ENCODE data around the gene ZNF622. TPM values are rescaled to one million over a fixed set of nuclear protein-coding genes. Genes with fewer than 3 reads are reported as not detected.

ZNF622 gene
- 10 to 100 TPM; 53.0 to 56.3 TPM for total RNA-seq

GRCh38 chr5:16465544-16466432 lies at the start of gene ZNF622:
TSS of gene ZNF622 (minus strand) at chr5:16465800. CDS start at chr5:16465665, 135 bp downstream.
- Histone ChIP-seq H3K27me3 (no peaks in the 10 kb centered on the region), H3K4me3 (peak within 1 kb of the TSS; percentile 95), H3K27ac (peak within 1 kb of the TSS; percentile 86), H3K9ac (ENCODE audit: low read depth in 2 of 2, low read length in 2 of 2) (peak within 1 kb of the TSS; percentile 77 to 81), H3K36me3 (peaks cover 8% of the 10 kb centered on the region), H3K9me3 (no peaks in the 10 kb centered on the region), H3K4me1 (peaks cover 22% of the 10 kb centered on the region)
- TF ChIP-seq CTCF (IDR thresholded peaks at IDR 0.05), result no peak
- intact Hi-C loops (cut with DNase I), result no loop called here
- peak; percentile 95 for DNase-seq

GRCh38 chr5:16510098-16510497 lies 44.5 kb upstream of the ZNF622 start:
- Histone ChIP-seq H3K9ac (ENCODE audit: low read depth in 2 of 2, low read length in 2 of 2) (no peak overlapping the region), H3K4me1 (no peaks in the 10 kb centered on the region), H3K27me3 (no peaks in the 10 kb centered on the region), H3K36me3 (no peaks in the 10 kb centered on the region), H3K27ac (no peak overlapping the region), H3K4me3 (no peak overlapping the region), H3K9me3 (no peaks in the 10 kb centered on the region)
- DNase-seq, result no peak
- intact Hi-C loops (cut with DNase I), result no loop called here
- TF ChIP-seq CTCF (IDR thresholded peaks at IDR 0.05), result no peak

- Histone ChIP-seq H3K27me3 (no peaks in the 10 kb centered on the region), H3K9me3 (no peaks in the 10 kb centered on the region), H3K4me3 (peak overlapping the region; percentile 12), H3K36me3 (no peaks in the 10 kb centered on the region), H3K27ac (peak overlapping the region; percentile 35), H3K9ac (ENCODE audit: low read depth in 2 of 2, low read length in 2 of 2) (peak overlapping the region in 1 of 2 donors; percentile 81), H3K4me1 (no peaks in the 10 kb centered on the region)
- intact Hi-C loops (cut with DNase I), result no loop called here
- TF ChIP-seq CTCF (IDR thresholded peaks at IDR 0.05), result no peak
- DNase-seq, result peak; percentile 85
Measured at GRCh38 chr5:16508730-16509531, 43.3 kb upstream of the ZNF622 start.

- no peaks in the 10 kb centered on the region for H3K4me1 ChIP-seq
- peak overlapping the region; percentile 35 for H3K27ac ChIP-seq
- TF ChIP-seq CTCF (IDR thresholded peaks at IDR 0.05), result no peak
- H3K4me3 ChIP-seq, result peak overlapping the region; percentile 12
- intact Hi-C loops (cut with DNase I), result no loop called here
- no peaks in the 10 kb centered on the region for H3K36me3 ChIP-seq
- no peak for DNase-seq
- no peaks in the 10 kb centered on the region for H3K9me3 ChIP-seq
- H3K27me3 ChIP-seq, result no peaks in the 10 kb centered on the region
- H3K9ac ChIP-seq (ENCODE audit: low read depth in 2 of 2, low read length in 2 of 2), result peak overlapping the region in 1 of 2 donors; percentile 81
Measured at GRCh38 chr5:16507716-16508115, 42.1 kb upstream of the ZNF622 start.

- intact Hi-C loops (cut with DNase I), result no loop called here
- Histone ChIP-seq H3K9me3 (no peaks in the 10 kb centered on the region), H3K9ac (ENCODE audit: low read depth in 2 of 2, low read length in 2 of 2) (no peak overlapping the region), H3K36me3 (no peaks in the 10 kb centered on the region), H3K4me1 (no peaks in the 10 kb centered on the region), H3K4me3 (no peak overlapping the region), H3K27ac (no peak overlapping the region), H3K27me3 (no peaks in the 10 kb centered on the region)
- no peak for DNase-seq
- no peak for TF ChIP-seq CTCF (IDR thresholded peaks at IDR 0.05)
Measured at GRCh38 chr5:16505904-16506303, 40.3 kb upstream of the ZNF622 start.
